SK-N-SH (cell line): ENCODE results near the gene SGSM2. TPM values are rescaled to one million over a fixed set of nuclear protein-coding genes. Genes with fewer than 3 reads are reported as not detected.

Experiments used
- CTCF ChIA-PET: fragments of 300-600, 350-600 bp; formaldehyde crosslinking; extraction: SDS; loops from one replicate; lab custom pipeline; 2021; lab: Yijun Ruan, JAX
- POLR2A ChIA-PET: fragments of 350-600 bp; sonication (Branson Sonifier 250); formaldehyde crosslinking; extraction: SDS; loops from one replicate; lab custom pipeline; 2020; ENCODE audit warnings: antibody characterized with exemption, inconsistent platforms; lab: Yijun Ruan, JAX
- DNase-seq: peaks from one replicate; pipeline ENCODE4 v3.0.0; 2012
- H2AFZ ChIP-seq: fragments of 200-600 bp; sonication (generic); 2 replicates; pipeline ENCODE4 v1.8.1; 2016; ENCODE audit warnings: antibody characterized with exemption, mild to moderate bottlenecking, low read depth
- H3F3A ChIP-seq: fragments of 200-600 bp; sonication (generic); replicated peaks from 2 replicates; pipeline ENCODE3; 2016; ENCODE audit warnings: antibody characterized with exemption, mild to moderate bottlenecking; ENCODE audit not compliant: insufficient read depth
- H3K27ac ChIP-seq, 2 experiments: fragments of 200-500 bp in 1 of 2; fragments of 200-600 bp in 1 of 2; sonication (Bioruptor generic) in 1 of 2; sonication (generic), shearing (Covaris generic) in 1 of 2; 2 replicates each; pipeline versions ENCODE4 v1.5.1 to v1.6.1; 2014 to 2016; ENCODE audit warnings: low read depth in 2 of 2, inconsistent platforms in 1 of 2, low read length in 1 of 2, mild to moderate bottlenecking in 1 of 2, mixed read lengths in 1 of 2
- H3K27me3 ChIP-seq: fragments of 200-600 bp; sonication (generic), shearing (Covaris generic); 2 replicates; pipeline ENCODE4 v1.6.1; 2016; ENCODE audit warnings: mixed run types; ENCODE audit not compliant: insufficient read depth
- H3K36me3 ChIP-seq, 2 experiments: fragments of 200-500 bp in 1 of 2; fragments of 200-600 bp in 1 of 2; sonication (Bioruptor generic) in 1 of 2; sonication (generic) in 1 of 2; replicated peaks in 1 of 2; 2 replicates each; pipeline versions ENCODE3 to v1.5.1; 2014 to 2016; ENCODE audit warnings: low read length in 1 of 2, mild to moderate bottlenecking in 1 of 2; ENCODE audit not compliant: insufficient read depth in 2 of 2, control insufficient read depth in 1 of 2
- H3K4me1 ChIP-seq, 2 experiments: fragments of 200-500 bp in 1 of 2; fragments of 200-600 bp in 1 of 2; sonication (Bioruptor generic) in 1 of 2; sonication (generic), shearing (Covaris generic) in 1 of 2; 2 replicates each; pipeline versions ENCODE4 v1.5.1 to v1.6.1; 2014 to 2016; ENCODE audit warnings: low read depth in 1 of 2, low read length in 1 of 2, mixed run types in 1 of 2; ENCODE audit not compliant: insufficient read depth in 2 of 2, control insufficient read depth in 1 of 2
- H3K4me2 ChIP-seq: fragments of 200-600 bp; sonication (generic), shearing (Covaris generic); 2 replicates; pipeline ENCODE4 v1.6.1; 2017; ENCODE audit warnings: mixed run types
- H3K4me3 ChIP-seq, 2 experiments: fragments of 200-500 bp in 1 of 2; fragments of 200-600 bp in 1 of 2; sonication (Bioruptor generic) in 1 of 2; sonication (generic), shearing (Covaris generic) in 1 of 2; 2 replicates each; pipeline versions ENCODE4 v1.5.1 to v1.8.1; 2014 to 2016; ENCODE audit warnings: low read depth in 2 of 2, inconsistent platforms in 1 of 2, low read length in 1 of 2, mild to moderate bottlenecking in 1 of 2, mixed read lengths in 1 of 2, moderate library complexity in 1 of 2
- H3K79me2 ChIP-seq: fragments of 200-600 bp; sonication (generic); 2 replicates; pipeline ENCODE4 v1.8.1; 2017; ENCODE audit warnings: mild to moderate bottlenecking; ENCODE audit not compliant: insufficient read depth
- H3K9ac ChIP-seq: fragments of 200-600 bp; sonication (generic); 2 replicates; pipeline ENCODE4 v1.6.1; 2017; ENCODE audit warnings: mixed run types
- H3K9me2 ChIP-seq: fragments of 200-600 bp; sonication (generic); 2 replicates; pipeline ENCODE4 v1.6.1; 2017; ENCODE audit warnings: mixed run types
- H3K9me3 ChIP-seq: fragments of 200-600 bp; sonication (generic); 2 replicates; pipeline ENCODE4 v1.6.1; 2017; ENCODE audit warnings: mixed run types, mild to moderate bottlenecking, moderate library complexity
- H4K20me1 ChIP-seq: fragments of 200-600 bp; sonication (generic); 2 replicates; pipeline ENCODE4 v1.6.1; 2017; ENCODE audit warnings: mild to moderate bottlenecking, mixed run types; ENCODE audit not compliant: insufficient read depth
- CHD2 ChIP-seq: fragments of 150-350 bp; IDR thresholded peaks from 2 replicates; pipeline ENCODE4 v1.6.1; 2018; ENCODE audit warnings: low read length; ENCODE audit not compliant: partially characterized antibody
- EP300 ChIP-seq, 2 experiments: IDR thresholded peaks; 2 replicates each; pipeline versions ENCODE4 v1.4.0 to v1.6.1; 2012; ENCODE audit warnings: borderline replicate concordance in 1 of 2, low read depth in 1 of 2, low read length in 1 of 2
- EZH2phosphoT487 ChIP-seq: fragments of 200-600 bp; sonication (generic); IDR thresholded peaks from 2 replicates; pipeline ENCODE4 v1.6.1; 2017; ENCODE audit warnings: low read depth, mixed run types, mild to moderate bottlenecking, antibody characterized with exemption, moderate library complexity, borderline replicate concordance
- FOSL2 ChIP-seq: IDR thresholded peaks from 2 replicates; pipeline ENCODE4 v1.4.0; 2012; ENCODE audit warnings: low read depth, mild to moderate bottlenecking, moderate library complexity, borderline replicate concordance
- FOXM1 ChIP-seq: IDR thresholded peaks from 2 replicates; pipeline ENCODE4 v1.4.0; 2012; ENCODE audit warnings: low read depth, mild to moderate bottlenecking
- GABPA ChIP-seq: IDR thresholded peaks from 2 replicates; pipeline ENCODE4 v1.4.0; 2012; ENCODE audit warnings: low read depth, mild to moderate bottlenecking
- GATA2 ChIP-seq: sonication (generic); formaldehyde crosslinking; IDR thresholded peaks from 2 replicates; pipeline ENCODE4 v1.5.0; 2020; ENCODE audit warnings: mild to moderate bottlenecking, missing genetic modification reagents
- JUND ChIP-seq: IDR thresholded peaks from 2 replicates; pipeline ENCODE4 v1.4.0; 2012
- MEF2A ChIP-seq: IDR thresholded peaks from 2 replicates; pipeline ENCODE4 v1.4.0; 2012; ENCODE audit warnings: low read depth, borderline replicate concordance
- MXI1 ChIP-seq: IDR thresholded peaks from 2 replicates; pipeline ENCODE4 v1.6.1; 2012; ENCODE audit warnings: mild to moderate bottlenecking, low read depth, low read length, improper control_type of control experiment
- NFIC ChIP-seq: IDR thresholded peaks from 2 replicates; pipeline ENCODE4 v1.4.0; 2012; ENCODE audit warnings: borderline replicate concordance
- NRF1 ChIP-seq: IDR thresholded peaks from 2 replicates; pipeline ENCODE4 v1.6.1; 2012; ENCODE audit warnings: low read depth, mild to moderate bottlenecking, low read length
- RFX5 ChIP-seq: IDR thresholded peaks from 2 replicates; pipeline ENCODE4 v1.6.1; 2012; ENCODE audit warnings: mild to moderate bottlenecking, improper control_type of control experiment, low read length
- RXRA ChIP-seq: IDR thresholded peaks from 2 replicates; pipeline ENCODE4 v1.4.0; 2012; ENCODE audit warnings: low read depth, mild to moderate bottlenecking, borderline replicate concordance
- TAF1 ChIP-seq: IDR thresholded peaks from 2 replicates; pipeline ENCODE4 v1.6.1; 2012; ENCODE audit warnings: low read depth, mild to moderate bottlenecking, low read length, moderate library complexity, borderline replicate concordance
- TCF12 ChIP-seq: IDR thresholded peaks from 2 replicates; pipeline ENCODE4 v1.4.0; 2012
- TEAD4 ChIP-seq: IDR thresholded peaks from 2 replicates; pipeline ENCODE4 v1.4.0; 2012; ENCODE audit warnings: mild to moderate bottlenecking, borderline replicate concordance; ENCODE audit not compliant: insufficient read depth
- YY1 ChIP-seq: IDR thresholded peaks from 2 replicates; pipeline ENCODE4 v1.4.0; 2012; ENCODE audit warnings: low read depth, mild to moderate bottlenecking
- WGBS: methylation state at CpG from one replicate; pipeline ENCODE4 v1.1.6; 2017; ENCODE audit warnings: low lambda C conversion rate; 5-methylcytosine and 5-hydroxymethylcytosine counted together
- polyA plus RNA-seq, 3 experiments: library from polyadenylated mRNA; depleted of rRNA; stranded (reverse); fragments of >200 nt; gene quantifications; 2 replicates each; pipeline ENCODE4 v1.2.3, GENCODE V29; 2012
- TF ChIP-seq, protein P1 (sequence below): fragments of 150-350 bp; IDR thresholded peaks from 2 replicates; pipeline ENCODE4 v1.6.1; 2016; ENCODE audit warnings: mild to moderate bottlenecking, low read depth, low read length
- TF ChIP-seq, protein P2 (sequence below): IDR thresholded peaks from 2 replicates; pipeline ENCODE4 v1.4.0; 2012; ENCODE audit warnings: low read depth
- TF ChIP-seq, protein P3 (sequence below): fragments of 150-350 bp; IDR thresholded peaks from 2 replicates; pipeline ENCODE4 v1.6.1; 2017; ENCODE audit warnings: antibody characterized with exemption, low read length, low read depth, borderline replicate concordance
- TF ChIP-seq, protein P4 (sequence below): IDR thresholded peaks from 2 replicates; pipeline ENCODE4 v1.6.1; 2012; ENCODE audit warnings: mild to moderate bottlenecking, low read depth, low read length, moderate library complexity

Gene SGSM2
- polyA plus RNA-seq, 1 of the 3 experiments (the other 2 are of a cell fraction), result 85.9 TPM

DNA sequence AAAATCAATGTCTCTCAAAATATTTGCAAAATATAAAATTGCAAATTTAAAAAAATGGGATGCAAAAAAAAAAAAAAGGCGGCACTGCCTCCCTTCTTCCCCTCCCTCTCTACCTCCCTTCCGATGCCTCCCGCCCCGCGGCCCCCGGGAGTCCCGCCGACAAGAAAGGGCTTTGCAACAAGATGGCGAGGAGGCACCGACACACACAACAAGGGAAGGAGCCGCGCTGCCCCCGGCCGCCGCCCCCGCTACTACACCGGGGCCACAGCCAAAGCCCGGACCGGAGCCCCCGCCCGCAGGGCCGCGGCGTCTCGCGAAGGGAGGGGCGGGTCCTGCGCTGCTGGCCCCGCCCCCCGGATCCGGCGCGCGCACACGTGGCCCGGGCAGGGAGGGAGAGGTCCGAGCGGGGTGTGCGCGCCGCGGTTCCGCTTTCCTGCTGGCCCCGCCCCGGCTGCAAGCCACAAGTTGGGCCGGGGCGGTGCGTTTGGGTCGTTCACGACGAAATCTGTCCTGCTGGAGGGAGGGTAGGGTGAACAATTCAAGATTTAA lies 63.6 kb downstream of the SGSM2 start, which contains the start of gene MNT (continued):
- TF ChIP-seq NRF1, result peak; percentile 64
- no peak for TF ChIP-seq FOXM1
- TF ChIP-seq, protein P1, sequence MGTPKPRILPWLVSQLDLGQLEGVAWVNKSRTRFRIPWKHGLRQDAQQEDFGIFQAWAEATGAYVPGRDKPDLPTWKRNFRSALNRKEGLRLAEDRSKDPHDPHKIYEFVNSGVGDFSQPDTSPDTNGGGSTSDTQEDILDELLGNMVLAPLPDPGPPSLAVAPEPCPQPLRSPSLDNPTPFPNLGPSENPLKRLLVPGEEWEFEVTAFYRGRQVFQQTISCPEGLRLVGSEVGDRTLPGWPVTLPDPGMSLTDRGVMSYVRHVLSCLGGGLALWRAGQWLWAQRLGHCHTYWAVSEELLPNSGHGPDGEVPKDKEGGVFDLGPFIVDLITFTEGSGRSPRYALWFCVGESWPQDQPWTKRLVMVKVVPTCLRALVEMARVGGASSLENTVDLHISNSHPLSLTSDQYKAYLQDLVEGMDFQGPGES, result 0 out of 2 replicates have a peak, but pooled peaks have one; percentile 8
- TF ChIP-seq TEAD4, result no peak
- no peak for TF ChIP-seq CHD2
- no peak for TF ChIP-seq TCF12
- peak; percentile 59 for TF ChIP-seq GABPA
- TF ChIP-seq, protein P2, sequence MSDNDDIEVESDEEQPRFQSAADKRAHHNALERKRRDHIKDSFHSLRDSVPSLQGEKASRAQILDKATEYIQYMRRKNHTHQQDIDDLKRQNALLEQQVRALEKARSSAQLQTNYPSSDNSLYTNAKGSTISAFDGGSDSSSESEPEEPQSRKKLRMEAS, result peak; percentile 82; the same call in 1 of the 2 replicates
- TF ChIP-seq TAF1, result peak; percentile 93
- TF ChIP-seq JUND, result peak; percentile 50; the same call in 1 of the 2 replicates
- TF ChIP-seq YY1, result peak; percentile 86

DNA sequence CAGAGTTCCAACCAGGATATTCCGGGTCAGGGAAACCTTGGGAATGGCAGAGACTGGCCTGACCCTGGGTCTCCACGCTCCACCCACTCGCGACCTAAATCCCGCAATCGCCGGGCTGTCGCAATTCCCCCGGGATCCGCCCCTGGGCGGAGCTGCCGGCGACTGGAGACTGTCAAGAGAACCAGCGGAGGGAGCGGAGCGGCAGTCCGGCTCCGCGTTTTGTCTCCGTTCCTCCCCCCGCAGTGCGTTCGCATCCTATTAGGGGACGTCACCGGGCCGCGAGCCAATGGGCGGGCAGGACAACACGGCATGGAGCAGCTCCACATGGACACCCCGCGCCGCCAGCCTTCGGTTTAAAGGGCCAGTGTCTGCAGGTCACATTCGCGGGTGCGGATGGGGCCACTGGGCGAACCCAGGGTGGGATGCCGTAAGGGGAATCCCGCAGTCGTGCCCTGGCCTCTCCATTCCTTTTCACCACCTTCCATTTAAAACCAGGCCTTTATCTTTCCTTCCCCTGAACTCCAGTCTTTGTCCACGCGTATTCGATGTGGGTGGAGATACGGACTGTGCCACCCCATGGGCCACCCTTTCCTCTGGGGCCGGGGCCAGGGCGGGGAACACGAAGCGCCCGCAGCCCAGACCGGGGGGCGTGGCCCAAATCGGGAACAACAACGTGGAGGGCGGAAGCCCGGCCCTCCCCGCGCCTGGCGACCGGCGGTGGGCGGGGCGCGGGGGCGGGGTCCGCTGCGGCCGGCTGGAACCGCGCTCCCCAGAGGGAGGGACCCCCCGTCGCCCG lies 64.3 kb downstream of the SGSM2 start:
- H3K36me3 ChIP-seq, result no peaks in the 10 kb centered on the region
- WGBS, result 2% methylated on average over 31 of the region's 72 CpGs
- no peaks in the 10 kb centered on the region for H3K9me2 ChIP-seq
- H3K79me2 ChIP-seq, result peaks cover 27% of the 10 kb centered on the region
- H3K4me2 ChIP-seq, result peak overlapping the region; percentile 85
- H3K4me1 ChIP-seq, result peaks cover 35 to 42% of the 10 kb centered on the region in 2 experiments
- peak; percentile 93 for DNase-seq
- no peaks in the 10 kb centered on the region; the same call in 1 of the 2 replicates for H4K20me1 ChIP-seq
- H3K9ac ChIP-seq, result peak overlapping the region; percentile 99
- peak overlapping the region; percentile 98 to 100 for H3K27ac ChIP-seq
- CTCF ChIA-PET, result interaction anchor here (1.2 to 27.8 kb wide), 6 partner anchors 8 to 49 kb away, joined by 3 to 654 read pairs (median 4); no protein-coding TSS in a partner anchor
- H2AFZ ChIP-seq, result peak overlapping the region; percentile 68; the same call in 1 of the 2 replicates
- peak overlapping the region; percentile 99 for H3K4me3 ChIP-seq
- POLR2A ChIA-PET, result interaction anchor here (0.8 to 2.2 kb wide), 7 partner anchors 9 to 65 kb away, joined by 3 to 12 read pairs (median 4); partner anchors contain the start of gene TSR1
- H3K9me3 ChIP-seq, result no peaks in the 10 kb centered on the region
- H3F3A ChIP-seq, result peaks cover 39% of the 10 kb centered on the region
- H3K27me3 ChIP-seq, result no peaks in the 10 kb centered on the region
- TF ChIP-seq RFX5 (peak; percentile 81), MXI1 (peak; percentile 95), GATA2 (CRISPR knock-in tag) (no peak), RXRA (no peak), EP300 (IDR thresholded peaks at IDR 0.05; ENCODE audit: borderline replicate concordance in 1 of 2, low read depth in 1 of 2, low read length in 1 of 2) (no peak), EZH2phosphoT487 (no peak), NFIC (peak; percentile 57; the same call in 1 of the 2 replicates), MEF2A (no peak), FOSL2 (no peak), NRF1 (no peak), YY1 (peak; percentile 77)
- TF ChIP-seq, protein P3, sequence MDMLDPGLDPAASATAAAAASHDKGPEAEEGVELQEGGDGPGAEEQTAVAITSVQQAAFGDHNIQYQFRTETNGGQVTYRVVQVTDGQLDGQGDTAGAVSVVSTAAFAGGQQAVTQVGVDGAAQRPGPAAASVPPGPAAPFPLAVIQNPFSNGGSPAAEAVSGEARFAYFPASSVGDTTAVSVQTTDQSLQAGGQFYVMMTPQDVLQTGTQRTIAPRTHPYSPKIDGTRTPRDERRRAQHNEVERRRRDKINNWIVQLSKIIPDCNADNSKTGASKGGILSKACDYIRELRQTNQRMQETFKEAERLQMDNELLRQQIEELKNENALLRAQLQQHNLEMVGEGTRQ, result no peak
- TF ChIP-seq, protein P4, sequence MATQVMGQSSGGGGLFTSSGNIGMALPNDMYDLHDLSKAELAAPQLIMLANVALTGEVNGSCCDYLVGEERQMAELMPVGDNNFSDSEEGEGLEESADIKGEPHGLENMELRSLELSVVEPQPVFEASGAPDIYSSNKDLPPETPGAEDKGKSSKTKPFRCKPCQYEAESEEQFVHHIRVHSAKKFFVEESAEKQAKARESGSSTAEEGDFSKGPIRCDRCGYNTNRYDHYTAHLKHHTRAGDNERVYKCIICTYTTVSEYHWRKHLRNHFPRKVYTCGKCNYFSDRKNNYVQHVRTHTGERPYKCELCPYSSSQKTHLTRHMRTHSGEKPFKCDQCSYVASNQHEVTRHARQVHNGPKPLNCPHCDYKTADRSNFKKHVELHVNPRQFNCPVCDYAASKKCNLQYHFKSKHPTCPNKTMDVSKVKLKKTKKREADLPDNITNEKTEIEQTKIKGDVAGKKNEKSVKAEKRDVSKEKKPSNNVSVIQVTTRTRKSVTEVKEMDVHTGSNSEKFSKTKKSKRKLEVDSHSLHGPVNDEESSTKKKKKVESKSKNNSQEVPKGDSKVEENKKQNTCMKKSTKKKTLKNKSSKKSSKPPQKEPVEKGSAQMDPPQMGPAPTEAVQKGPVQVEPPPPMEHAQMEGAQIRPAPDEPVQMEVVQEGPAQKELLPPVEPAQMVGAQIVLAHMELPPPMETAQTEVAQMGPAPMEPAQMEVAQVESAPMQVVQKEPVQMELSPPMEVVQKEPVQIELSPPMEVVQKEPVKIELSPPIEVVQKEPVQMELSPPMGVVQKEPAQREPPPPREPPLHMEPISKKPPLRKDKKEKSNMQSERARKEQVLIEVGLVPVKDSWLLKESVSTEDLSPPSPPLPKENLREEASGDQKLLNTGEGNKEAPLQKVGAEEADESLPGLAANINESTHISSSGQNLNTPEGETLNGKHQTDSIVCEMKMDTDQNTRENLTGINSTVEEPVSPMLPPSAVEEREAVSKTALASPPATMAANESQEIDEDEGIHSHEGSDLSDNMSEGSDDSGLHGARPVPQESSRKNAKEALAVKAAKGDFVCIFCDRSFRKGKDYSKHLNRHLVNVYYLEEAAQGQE, result peak; percentile 12; the same call in 1 of the 2 replicates
